ENCODE results near the gene TUBA1C. TPM values are rescaled to one million over a fixed set of nuclear protein-coding genes. Genes with fewer than 3 reads are reported as not detected.
"Not testable (repeated sequence)": the region's sequence is repeated elsewhere in the genome, so short reads cannot be mapped to it uniquely, and the experiment has no call there.

Gene TUBA1C
- polyA plus RNA-seq, 10 donors = 47.3 to 127 (median 74.2) TPM

DNA sequence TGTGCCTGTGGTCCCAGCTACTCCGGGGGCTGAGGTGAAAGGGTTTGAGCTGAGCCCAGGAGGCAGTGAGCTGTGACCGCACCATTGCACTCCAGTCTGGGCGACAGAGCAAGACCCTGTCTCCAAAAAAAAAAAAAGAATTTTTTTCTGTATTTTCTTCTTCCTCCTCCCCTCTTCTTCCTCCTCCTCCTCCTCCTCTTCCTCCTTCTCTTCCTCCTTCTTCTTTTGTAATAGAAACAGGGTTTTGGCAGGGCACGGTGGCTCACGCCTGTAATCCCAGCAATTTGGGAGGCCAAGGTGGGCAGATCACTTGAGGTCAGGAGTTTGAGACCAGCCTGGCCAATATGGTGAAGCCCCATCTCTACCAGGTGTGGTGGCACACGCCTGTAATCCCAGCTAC, 15.7 kb downstream of the TUBA1C start:
- not testable (repeated sequence) for DNase-seq

DNA sequence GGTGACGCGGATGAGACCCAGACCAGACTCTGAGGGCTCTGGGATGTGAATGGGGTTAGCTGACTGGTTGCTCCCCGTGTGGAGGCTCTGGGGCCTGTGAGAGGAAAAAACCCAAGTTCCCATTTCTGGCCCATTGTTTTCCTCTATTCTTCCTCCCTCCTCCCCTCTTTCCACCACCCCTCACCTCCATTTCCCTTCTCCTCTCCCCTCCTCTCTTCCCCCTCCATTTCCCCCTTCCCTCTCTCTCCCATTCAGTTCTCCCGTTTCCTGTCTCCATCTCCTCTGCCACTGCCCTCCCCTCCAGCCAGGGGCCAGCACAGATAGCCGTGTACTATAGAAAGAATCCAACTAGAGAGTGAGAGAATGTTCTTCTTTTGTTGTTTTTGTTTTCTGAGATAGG, 17.4 kb downstream of the TUBA1C start:
- DNase-seq = no peak

DNA sequence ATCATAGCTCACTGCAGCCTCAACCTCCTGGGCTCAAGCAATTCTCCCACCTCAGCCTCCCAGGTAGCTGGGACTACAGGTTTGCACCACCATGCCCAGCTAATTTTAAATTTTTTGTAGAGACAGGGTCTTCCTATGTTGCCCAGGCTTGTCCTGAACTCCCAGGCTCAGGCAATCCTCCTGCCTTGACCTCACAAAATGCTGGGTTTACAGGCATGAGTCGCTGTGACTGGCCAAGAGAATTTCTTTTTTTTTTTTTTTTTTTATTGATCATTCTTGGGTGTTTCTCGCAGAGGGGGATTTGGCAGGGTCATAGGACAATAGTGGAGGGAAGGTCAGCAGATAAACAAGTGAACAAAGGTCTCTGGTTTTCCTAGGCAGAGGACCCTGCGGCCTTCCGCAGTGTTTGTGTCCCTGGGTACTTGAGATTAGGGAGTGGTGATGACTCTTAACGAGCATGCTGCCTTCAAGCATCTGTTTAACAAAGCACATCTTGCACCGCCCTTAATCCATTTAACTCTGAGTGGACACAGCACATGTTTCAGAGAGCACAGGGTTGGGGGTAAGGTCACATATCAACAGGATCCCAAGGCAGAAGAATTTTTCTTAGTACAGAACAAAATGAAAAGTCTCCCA, 18.0 kb downstream of the TUBA1C start:
- DNase-seq = not testable (repeated sequence)

DNA sequence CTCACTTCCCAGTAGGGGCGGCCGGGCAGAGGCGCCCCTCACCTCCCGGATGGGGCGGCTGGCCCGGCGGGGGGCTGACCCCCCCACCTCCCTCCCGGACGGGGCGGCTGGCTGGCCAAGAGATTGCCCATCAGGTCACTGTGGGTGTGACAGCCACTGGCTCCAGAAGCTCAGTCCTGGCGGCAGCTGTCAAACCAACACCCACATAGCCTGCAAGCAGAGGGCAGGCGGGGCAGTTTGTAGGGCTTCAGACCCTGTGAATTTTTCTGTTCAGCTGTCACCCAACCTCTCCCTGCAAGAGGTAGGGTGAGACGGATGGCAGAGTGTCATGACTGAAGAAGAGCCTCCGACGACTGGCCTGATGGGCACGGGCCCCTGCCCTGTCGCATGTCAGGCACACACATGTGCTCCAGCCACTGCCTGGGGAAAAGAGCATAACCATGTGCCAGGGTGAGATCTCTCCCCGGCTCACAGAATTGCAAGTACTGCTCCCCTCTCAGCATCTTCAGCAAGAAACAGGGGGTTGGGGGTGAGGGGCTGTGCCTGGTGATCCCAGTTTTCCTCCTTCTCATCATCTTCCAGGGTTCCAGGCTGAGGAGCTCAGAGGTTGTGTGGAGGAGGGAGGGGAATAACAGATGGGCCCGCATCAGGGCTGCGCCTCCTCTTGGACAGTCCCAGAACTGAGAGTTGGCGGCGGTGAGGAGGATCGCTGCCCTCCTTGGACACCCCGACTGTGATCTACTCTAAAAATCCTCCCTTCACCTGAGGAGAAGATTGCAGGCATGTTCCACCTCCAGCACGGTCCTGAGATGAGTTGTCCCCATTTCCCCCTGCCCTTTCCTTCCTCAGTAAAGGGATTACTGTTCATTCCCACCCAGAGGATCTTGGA, 18.9 kb downstream of the TUBA1C start:
- no peak for DNase-seq

- DNase-seq = no peak
These were observed 19.8 kb downstream of the TUBA1C start for GRCh38 chr12:49284672-49285071.

DNA sequence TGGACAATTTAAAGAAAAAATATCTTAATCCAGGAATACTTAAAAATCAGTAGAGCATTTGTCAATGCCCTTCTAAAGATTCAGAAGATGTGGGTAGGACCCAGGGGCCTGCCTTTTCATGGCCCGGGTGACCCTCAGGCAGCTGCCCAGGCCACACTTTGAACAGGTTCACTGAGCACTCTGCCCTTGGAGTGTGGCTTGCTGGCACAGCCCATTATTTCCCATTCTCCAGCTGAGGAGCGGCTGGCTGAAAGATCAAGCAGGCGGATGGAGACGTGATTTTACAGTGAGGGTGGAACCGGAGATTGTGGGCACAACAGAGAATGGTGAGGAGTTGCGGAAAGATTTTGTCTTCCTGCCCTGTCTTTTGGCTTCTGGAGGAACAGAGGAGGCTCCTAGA, 23.0 kb downstream of the TUBA1C start:
- no peak for DNase-seq

GRCh38 chr12:49288412-49288853, 23.6 kb downstream of the TUBA1C start:
- DNase-seq = peak; percentile 38 to 75 (median 63)

DNA sequence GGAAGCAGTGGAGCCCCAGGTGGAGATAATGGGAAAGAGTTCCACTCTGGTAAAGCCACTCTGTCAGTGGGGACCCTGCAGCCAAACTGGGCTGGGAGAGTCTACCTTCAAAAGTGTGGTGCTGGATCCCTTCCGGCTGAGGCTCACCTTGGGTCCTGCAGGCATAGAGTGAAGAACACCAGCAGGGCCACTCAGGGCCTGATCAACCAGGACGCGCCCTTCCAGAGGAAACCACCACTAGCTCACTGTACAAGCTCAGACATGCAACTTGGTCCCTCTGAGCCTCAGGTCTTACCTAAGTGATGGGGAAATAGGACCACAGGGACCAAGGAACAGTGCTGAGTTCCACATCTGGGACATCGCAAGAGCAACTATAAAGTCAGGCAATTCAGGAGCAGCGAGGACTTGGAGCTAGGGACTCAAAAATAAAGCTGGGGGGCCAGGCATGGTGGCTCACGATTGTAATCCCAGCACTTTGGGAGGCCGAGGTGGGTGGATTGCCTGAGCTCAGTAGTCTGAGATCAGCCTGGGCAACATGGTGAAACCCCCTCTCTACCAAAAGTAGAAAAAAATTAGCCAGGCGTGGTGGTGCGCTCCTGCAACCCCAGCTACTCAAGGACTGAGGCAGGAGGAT, 24.2 kb downstream of the TUBA1C start:
- no peak for DNase-seq

DNA sequence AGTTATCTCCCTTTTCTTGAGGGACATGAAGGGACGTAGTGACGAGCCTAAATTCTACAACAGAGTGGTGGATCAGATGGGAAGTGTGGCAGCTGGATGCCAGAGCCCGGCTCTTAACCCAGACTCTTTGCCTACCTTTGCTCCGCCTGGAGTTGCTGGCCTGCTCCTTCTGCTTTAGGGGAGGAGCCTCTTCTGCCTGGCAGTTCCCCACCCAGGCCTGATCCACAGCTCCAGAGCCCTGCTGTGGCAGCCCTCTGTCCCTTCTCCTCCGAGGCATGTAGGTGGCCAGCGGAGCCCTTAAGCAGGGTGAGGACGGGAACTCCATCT, 27.8 kb downstream of the TUBA1C start:
- DNase-seq = no peak

DNA sequence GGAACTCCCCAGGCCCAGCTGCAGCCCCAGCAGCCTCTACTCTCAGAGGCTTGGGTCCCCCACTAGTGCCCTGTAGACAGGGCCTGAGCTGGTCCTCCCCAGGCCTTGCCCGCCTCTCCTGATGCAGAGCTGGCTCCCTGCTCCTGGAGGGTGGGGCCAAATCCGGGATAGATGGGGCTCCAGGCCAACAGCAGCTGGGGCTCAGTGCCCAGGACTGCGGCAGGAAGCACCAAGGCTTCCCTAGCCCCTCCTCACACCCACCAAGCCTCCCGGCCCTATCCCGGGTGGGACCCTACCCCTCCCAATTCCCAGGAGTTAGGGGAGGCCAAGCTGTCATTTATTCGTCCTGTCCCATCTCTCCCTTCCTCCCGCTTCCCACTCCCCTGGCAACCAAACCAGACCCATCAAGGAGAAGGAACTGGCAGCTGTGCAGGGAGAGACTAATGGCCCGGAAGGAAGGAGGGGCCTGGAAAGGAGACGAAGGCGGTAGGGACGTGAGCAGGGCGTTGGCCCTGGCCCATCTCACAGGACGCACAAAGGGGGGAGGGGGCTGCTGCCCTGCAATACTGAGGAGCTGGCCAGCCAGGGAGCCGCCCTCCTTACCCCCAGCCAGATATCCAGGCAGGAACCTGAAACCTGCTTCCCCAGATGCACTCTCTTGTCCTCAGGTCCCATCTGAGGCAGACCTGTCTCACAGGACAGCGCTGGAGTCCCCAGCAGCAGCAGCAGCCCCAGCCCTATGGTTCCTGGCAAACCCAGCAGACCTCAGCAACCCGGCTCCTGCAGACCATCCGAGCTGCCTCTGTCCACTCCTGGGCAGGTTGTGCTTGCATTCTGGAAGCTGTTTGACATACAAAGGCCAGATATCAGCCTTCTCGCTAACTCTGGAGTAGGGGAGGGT, 28.4 kb downstream of the TUBA1C start:
- peak; percentile 17 to 80 (median 49) for DNase-seq

GRCh38 chr12:49294086-49294803, 29.4 kb downstream of the TUBA1C start:
- no peak for DNase-seq

GRCh38 chr12:49294804-49295081, 29.9 kb downstream of the TUBA1C start:
- DNase-seq = no peak

DNA sequence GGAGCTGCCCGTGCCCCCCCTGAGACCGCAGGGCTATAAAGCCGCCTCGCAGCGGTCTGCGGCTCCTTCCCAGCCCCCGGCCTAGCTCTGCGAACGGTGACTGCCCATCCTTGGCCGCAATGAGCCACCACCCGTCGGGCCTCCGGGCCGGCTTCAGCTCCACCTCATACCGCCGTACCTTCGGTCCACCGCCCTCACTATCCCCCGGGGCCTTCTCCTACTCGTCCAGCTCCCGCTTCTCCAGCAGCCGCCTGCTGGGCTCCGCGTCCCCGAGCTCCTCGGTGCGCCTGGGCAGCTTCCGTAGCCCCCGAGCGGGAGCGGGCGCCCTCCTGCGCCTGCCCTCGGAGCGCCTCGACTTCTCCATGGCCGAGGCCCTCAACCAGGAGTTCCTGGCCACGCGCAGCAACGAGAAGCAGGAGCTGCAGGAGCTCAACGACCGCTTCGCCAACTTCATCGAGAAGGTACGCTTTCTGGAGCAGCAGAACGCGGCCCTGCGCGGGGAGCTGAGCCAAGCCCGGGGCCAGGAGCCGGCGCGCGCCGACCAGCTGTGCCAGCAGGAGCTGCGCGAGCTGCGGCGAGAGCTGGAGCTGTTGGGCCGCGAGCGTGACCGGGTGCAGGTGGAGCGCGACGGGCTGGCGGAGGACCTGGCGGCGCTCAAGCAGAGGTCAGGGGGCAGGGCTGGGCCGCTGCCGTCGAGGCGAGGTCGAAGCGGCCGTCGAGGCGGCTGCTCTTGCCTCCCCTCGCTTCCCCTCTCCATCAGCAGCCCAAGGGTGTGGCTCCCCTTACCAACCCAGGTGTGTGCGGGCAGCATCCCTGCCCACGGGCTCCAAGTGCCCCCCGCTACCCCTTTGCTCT, 30.4 kb downstream of the TUBA1C start, which contains the start of gene PRPH:
Gene PRPH (plus strand): TSS at position 66 of the 855 bp plus-strand sequence. CDS start 54 bp downstream, at position 120.
- peak in 1 of 3 donors; percentile 42 for DNase-seq

- DNase-seq = peak in 1 of 3 donors; percentile 42
These were observed 31.4 kb downstream of the TUBA1C start for GRCh38 chr12:49296034-49296835.

DNA sequence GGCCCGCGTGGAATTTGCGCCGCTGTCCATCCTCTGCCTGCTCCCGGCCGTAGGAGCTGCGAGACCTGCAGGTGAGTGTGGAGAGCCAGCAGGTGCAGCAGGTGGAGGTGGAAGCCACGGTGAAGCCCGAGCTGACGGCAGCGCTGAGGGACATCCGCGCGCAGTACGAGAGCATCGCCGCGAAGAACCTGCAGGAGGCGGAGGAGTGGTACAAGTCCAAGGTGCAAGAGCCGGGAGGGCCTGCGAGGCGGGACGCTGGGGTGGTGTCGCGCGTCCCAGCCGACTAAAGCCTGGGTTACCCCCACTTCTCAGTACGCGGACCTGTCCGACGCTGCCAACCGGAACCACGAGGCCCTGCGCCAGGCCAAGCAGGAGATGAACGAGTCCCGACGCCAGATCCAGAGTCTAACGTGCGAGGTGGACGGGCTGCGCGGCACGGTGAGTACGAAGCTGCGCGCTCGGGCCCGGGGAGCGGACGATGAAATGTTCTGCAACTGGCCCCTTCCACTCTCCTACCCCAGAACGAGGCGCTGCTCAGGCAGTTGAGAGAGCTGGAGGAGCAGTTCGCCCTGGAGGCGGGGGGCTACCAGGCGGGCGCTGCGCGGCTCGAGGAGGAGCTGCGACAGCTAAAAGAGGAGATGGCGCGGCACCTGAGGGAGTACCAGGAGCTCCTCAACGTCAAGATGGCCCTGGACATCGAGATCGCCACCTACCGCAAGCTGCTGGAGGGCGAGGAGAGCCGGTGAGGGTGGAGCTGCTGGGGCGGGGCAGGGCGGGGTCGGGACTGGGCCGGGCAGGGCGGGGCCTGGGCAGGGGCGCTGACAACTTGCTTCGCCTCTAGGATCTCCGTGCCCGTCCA, 32.2 kb downstream of the TUBA1C start:
- peak in 1 of 3 donors; percentile 27 for DNase-seq

DNA sequence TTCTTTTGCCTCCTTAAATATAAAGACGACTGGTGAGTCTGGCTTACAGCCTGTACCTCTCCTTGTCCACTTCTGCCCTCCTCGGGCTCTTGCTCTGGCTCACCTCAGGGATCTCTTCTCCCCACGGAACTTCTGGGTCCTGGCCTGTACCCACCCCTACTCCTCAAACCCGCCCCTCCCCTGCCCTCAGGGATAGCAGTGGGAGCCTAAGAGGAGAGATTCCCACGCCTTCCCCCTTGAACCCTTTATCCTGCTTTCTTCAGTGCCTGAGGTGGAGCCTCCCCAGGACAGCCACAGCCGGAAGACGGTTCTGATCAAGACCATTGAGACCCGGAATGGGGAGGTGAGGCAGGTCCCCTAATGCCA, 32.8 kb downstream of the TUBA1C start:
- no peak for DNase-seq

- no peak for DNase-seq
These were observed 33.3 kb downstream of the TUBA1C start for GRCh38 chr12:49298160-49298559.

DNA sequence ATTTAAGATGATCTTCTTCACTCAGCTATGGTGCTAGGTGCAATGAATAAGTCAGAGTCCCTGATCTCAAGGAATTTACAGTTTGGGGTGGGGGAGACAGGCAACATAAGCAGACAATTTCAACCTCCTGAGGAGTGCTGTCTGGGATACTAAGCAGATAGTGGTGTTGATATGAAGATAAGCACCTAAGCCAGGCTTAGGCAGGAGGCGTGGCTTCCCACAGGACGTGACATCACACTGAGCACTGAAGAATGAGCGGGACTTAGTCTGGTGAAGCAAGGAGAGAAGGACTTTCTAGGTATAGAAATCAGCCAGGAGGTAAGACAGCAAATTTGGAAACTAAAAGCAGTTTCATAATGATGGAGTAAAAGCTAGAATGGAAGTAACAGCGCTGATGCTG, 36.9 kb downstream of the TUBA1C start:
- no peak for DNase-seq
